WTC11 (cell line): Measurements from ENCODE around the gene SLC40A1. TPM values are rescaled to one million over a fixed set of nuclear protein-coding genes. Genes with fewer than 3 reads are reported as not detected.
A peak's percentile ranks its signal among the peaks of the same experiment; 100 is the strongest.

ENCODE experiments used
- ATAC-seq: fragments of 200-7000 bp; cut with Tn5 transposase; 2 replicates; pipeline ENCODE4 v1.10.0; 2021; ENCODE audit warnings: mild to moderate bottlenecking, moderate library complexity
- CTCF ChIA-PET: fragments of 300-600 bp; sonication (Branson Sonifier 250); formaldehyde crosslinking; loops from one replicate; lab custom pipeline; 2021; ENCODE audit warnings: antibody characterized with exemption; lab: Charles Lee
- POLR2A ChIA-PET: fragments of 350-600 bp; sonication (Branson Sonifier 250); formaldehyde crosslinking; loops from one replicate; lab custom pipeline; 2021; ENCODE audit warnings: antibody characterized with exemption; lab: Charles Lee
- DNase-seq: peaks from one replicate; pipeline ENCODE4 v3.0.0; 2021; ENCODE audit warnings: low spot score
- H3K27ac Mint-ChIP-seq: 2 replicates; pipeline ENCODE4 v1.8.0; 2021; ENCODE audit warnings: mixed read lengths
- H3K27me3 Mint-ChIP-seq: 2 replicates; pipeline ENCODE4 v1.8.0; 2021; ENCODE audit warnings: low read depth, mild to moderate bottlenecking, moderate library complexity, mixed read lengths
- H3K36me3 Mint-ChIP-seq: 2 replicates; pipeline ENCODE4 v1.8.0; 2021; ENCODE audit warnings: mixed read lengths
- H3K4me1 Mint-ChIP-seq: 2 replicates; pipeline ENCODE4 v1.8.0; 2022; ENCODE audit warnings: mixed read lengths
- H3K4me3 Mint-ChIP-seq: 2 replicates; pipeline ENCODE4 v1.8.0; 2021; ENCODE audit warnings: mild to moderate bottlenecking, moderate library complexity, mixed read lengths
- H3K9me3 Mint-ChIP-seq: 2 replicates; pipeline ENCODE4 v1.8.0; 2021; ENCODE audit warnings: mixed read lengths
- ATF3 ChIP-seq: sonication (generic); formaldehyde crosslinking; conservative IDR thresholded peaks from 2 replicates; pipeline ENCODE4 v1.8.1; 2022; ENCODE audit warnings: mild to moderate bottlenecking, missing genetic modification reagents
- ATF6 ChIP-seq: sonication (generic); formaldehyde crosslinking; IDR thresholded peaks from 2 replicates; pipeline ENCODE4 v1.8.1; 2023; ENCODE audit warnings: mild to moderate bottlenecking, missing genetic modification reagents
- CREM ChIP-seq: sonication (generic); formaldehyde crosslinking; IDR thresholded peaks from 2 replicates; pipeline ENCODE4 v1.8.1; 2022; ENCODE audit warnings: mild to moderate bottlenecking, missing genetic modification reagents, moderate library complexity
- CTCF ChIP-seq: fragments of 200-600 bp; IDR thresholded peaks from 2 replicates; pipeline ENCODE4 v1.8.0; 2022; ENCODE audit warnings: antibody characterized with exemption
- ELF4 ChIP-seq: sonication (generic); formaldehyde crosslinking; IDR thresholded peaks from 2 replicates; pipeline ENCODE4 v1.8.1; 2022; ENCODE audit warnings: low read depth, mild to moderate bottlenecking, moderate library complexity, missing genetic modification reagents
- ERG ChIP-seq: fragments of 250-450 bp; sonication (Bioruptor Pico); IDR thresholded peaks from 2 replicates; pipeline ENCODE4 v1.8.0; 2021; ENCODE audit warnings: mild to moderate bottlenecking
- GABPB1 ChIP-seq: sonication (generic); formaldehyde crosslinking; IDR thresholded peaks from 2 replicates; pipeline ENCODE4 v1.8.1; 2023; ENCODE audit warnings: mild to moderate bottlenecking, missing genetic modification reagents
- IRF1 ChIP-seq: sonication (generic); formaldehyde crosslinking; IDR thresholded peaks from 2 replicates; pipeline ENCODE4 v1.8.0; 2023; ENCODE audit warnings: missing genetic modification reagents
- KAT7 ChIP-seq: sonication (generic); formaldehyde crosslinking; IDR thresholded peaks from 2 replicates; pipeline ENCODE4 v1.8.1; 2023; ENCODE audit warnings: missing genetic modification reagents, mild to moderate bottlenecking, borderline replicate concordance
- MXD4 ChIP-seq: fragments of 250-450 bp; sonication (Bioruptor Pico); IDR thresholded peaks from 2 replicates; pipeline ENCODE4 v1.8.0; 2021; ENCODE audit warnings: mild to moderate bottlenecking, moderate library complexity, borderline replicate concordance
- NFYB ChIP-seq: sonication (generic); formaldehyde crosslinking; conservative IDR thresholded peaks from 2 replicates; pipeline ENCODE4 v1.8.0; 2022; ENCODE audit warnings: low read depth, missing genetic modification reagents
- ZNF219 ChIP-seq: sonication (generic); formaldehyde crosslinking; IDR thresholded peaks from 2 replicates; pipeline ENCODE4 v1.8.0; 2023; ENCODE audit warnings: missing genetic modification reagents, mild to moderate bottlenecking, borderline replicate concordance
- ZNF281 ChIP-seq: sonication (generic); formaldehyde crosslinking; IDR thresholded peaks from 2 replicates; pipeline ENCODE4 v1.8.0; 2023; ENCODE audit warnings: mild to moderate bottlenecking, missing genetic modification reagents
- ZNF416 ChIP-seq: fragments of 250-450 bp; sonication (Bioruptor Pico); IDR thresholded peaks from 2 replicates; pipeline ENCODE4 v1.9.0; 2021; ENCODE audit warnings: mild to moderate bottlenecking, inconsistent platforms
- ZNF423 ChIP-seq: fragments of 250-450 bp; sonication (Bioruptor Pico); IDR thresholded peaks from 2 replicates; pipeline ENCODE4 v2.1.2; 2022; ENCODE audit warnings: mild to moderate bottlenecking, moderate library complexity
- ZSCAN18 ChIP-seq: fragments of 250-450 bp; sonication (Bioruptor Pico); IDR thresholded peaks from 2 replicates; pipeline ENCODE4 v2.1.2; 2022; ENCODE audit warnings: mild to moderate bottlenecking, moderate library complexity
- total RNA-seq: library from RNA; stranded (reverse); gene quantifications from 3 replicates; pipeline ENCODE4 v1.2.3, GENCODE V29; 2021

SLC40A1 gene
- total RNA-seq, 1 experiment from 2014 or later, result 0.57 TPM

GRCh38 chr2:189613650-189614420 lies 33.2 kb upstream of the SLC40A1 start (continued):
- TF ChIP-seq CTCF (no peak), GABPB1 (CRISPR knock-in tag) (no peak), ZNF416 (CRISPR knock-in tag) (no peak), ZNF219 (CRISPR knock-in tag) (no peak), CREM (CRISPR knock-in tag) (no peak)

- POLR2A ChIA-PET, result no interaction called here
- CTCF ChIA-PET, result interaction anchor here (0.8 kb wide), 1 partner anchor 16 kb away, joined by 3 read pairs; no protein-coding TSS in a partner anchor
- no peak overlapping the region for H3K27ac Mint-ChIP-seq
- no peak for TF ChIP-seq ELF4
- no peak for TF ChIP-seq NFYB (CRISPR knock-in tag)
- TF ChIP-seq ZSCAN18 (CRISPR knock-in tag), result no peak
- TF ChIP-seq KAT7 (CRISPR knock-in tag), result no peak
- no peak for TF ChIP-seq ATF3 (CRISPR knock-in tag)
- H3K4me3 Mint-ChIP-seq, result no peak overlapping the region
- no peaks in the 10 kb centered on the region for H3K36me3 Mint-ChIP-seq
- no peaks in the 10 kb centered on the region for H3K27me3 Mint-ChIP-seq
- H3K4me1 Mint-ChIP-seq, result peaks cover 4% of the 10 kb centered on the region; the same call in 1 of the 2 replicates
- DNase-seq (no peak), ATAC-seq (0 out of 2 replicates have a peak, but pooled peaks have one; percentile 38)
- H3K9me3 Mint-ChIP-seq, result no peaks in the 10 kb centered on the region
Measured at GRCh38 chr2:189613077-189613636, 32.6 kb upstream of the SLC40A1 start.

GRCh38 chr2:189610700-189611099 lies 30.1 kb upstream of the SLC40A1 start:
- Mint-ChIP-seq H3K4me3 (no peak overlapping the region), H3K36me3 (no peaks in the 10 kb centered on the region), H3K27ac (no peak overlapping the region), H3K9me3 (no peaks in the 10 kb centered on the region), H3K4me1 (peaks cover 4% of the 10 kb centered on the region; the same call in 1 of the 2 replicates), H3K27me3 (no peaks in the 10 kb centered on the region)
- DNase-seq, result no peak
- ATAC-seq, result no peak
- ChIA-PET POLR2A (no interaction called here), CTCF (no interaction called here)
- TF ChIP-seq ERG (CRISPR knock-in tag), result no peak
- no peak for TF ChIP-seq ATF6 (CRISPR knock-in tag)
- TF ChIP-seq GABPB1 (CRISPR knock-in tag), result no peak
- no peak for TF ChIP-seq ZNF281 (CRISPR knock-in tag)
- no peak for TF ChIP-seq ZNF423 (CRISPR knock-in tag)
- TF ChIP-seq MXD4 (CRISPR knock-in tag), result no peak
- TF ChIP-seq CREM (CRISPR knock-in tag), result no peak
- TF ChIP-seq IRF1, result no peak
- no peak for TF ChIP-seq ZSCAN18 (CRISPR knock-in tag)
- no peak for TF ChIP-seq NFYB (CRISPR knock-in tag)
